ENCODE measurements around the gene CFAP161. TPM values are rescaled to one million over a fixed set of nuclear protein-coding genes. Genes with fewer than 3 reads are reported as not detected.

Gene CFAP161
- total and polyA plus RNA-seq, 12 donors = 0.10 to 0.50 (median 0.37) TPM; not detected in 8

DNA sequence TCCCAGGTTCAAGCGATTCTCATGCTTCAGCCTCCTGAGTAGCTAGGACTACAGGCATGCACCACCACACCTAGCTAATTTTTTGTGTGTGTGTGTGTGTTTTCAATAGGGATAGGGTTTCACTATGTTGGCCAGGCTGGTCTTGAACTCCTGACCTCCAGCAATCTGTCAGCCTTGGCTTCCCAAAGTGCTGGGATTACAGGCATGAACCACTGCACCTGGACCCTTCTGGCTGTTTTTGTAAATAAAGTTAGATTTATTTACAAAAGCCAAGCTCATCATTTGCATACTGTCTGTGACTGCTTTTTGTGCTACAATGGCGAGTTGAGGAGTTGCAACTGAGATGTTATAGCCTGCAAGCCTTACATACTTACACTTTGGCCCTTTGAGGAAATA is 34.1 kb downstream of the CFAP161 start:
- TF ChIP-seq, protein P1, sequence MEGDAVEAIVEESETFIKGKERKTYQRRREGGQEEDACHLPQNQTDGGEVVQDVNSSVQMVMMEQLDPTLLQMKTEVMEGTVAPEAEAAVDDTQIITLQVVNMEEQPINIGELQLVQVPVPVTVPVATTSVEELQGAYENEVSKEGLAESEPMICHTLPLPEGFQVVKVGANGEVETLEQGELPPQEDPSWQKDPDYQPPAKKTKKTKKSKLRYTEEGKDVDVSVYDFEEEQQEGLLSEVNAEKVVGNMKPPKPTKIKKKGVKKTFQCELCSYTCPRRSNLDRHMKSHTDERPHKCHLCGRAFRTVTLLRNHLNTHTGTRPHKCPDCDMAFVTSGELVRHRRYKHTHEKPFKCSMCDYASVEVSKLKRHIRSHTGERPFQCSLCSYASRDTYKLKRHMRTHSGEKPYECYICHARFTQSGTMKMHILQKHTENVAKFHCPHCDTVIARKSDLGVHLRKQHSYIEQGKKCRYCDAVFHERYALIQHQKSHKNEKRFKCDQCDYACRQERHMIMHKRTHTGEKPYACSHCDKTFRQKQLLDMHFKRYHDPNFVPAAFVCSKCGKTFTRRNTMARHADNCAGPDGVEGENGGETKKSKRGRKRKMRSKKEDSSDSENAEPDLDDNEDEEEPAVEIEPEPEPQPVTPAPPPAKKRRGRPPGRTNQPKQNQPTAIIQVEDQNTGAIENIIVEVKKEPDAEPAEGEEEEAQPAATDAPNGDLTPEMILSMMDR (IDR thresholded peaks at IDR 0.05) = no peak
- no peak for TF ChIP-seq POLR2A (IDR thresholded peaks at IDR 0.05)
- Histone ChIP-seq H3K9me3 (replicated peaks in 1 of 3) (no peaks in the 10 kb centered on the region), H3K4me1 (replicated peaks in 1 of 2) (no peaks in the 10 kb centered on the region), H3K4me3 (no peak overlapping the region), H3K27ac (no peak overlapping the region), H3K36me3 (replicated peaks in 1 of 2) (no peaks in the 10 kb centered on the region), H3K27me3 (no peaks in the 10 kb centered on the region)
- no peak for DNase-seq
- WGBS, 4 donors = 62 to 88% (median 76%) methylated on average over 2 of the region's 2 CpGs
- intact Hi-C loops (cut with DNase I) = no loop called here

DNA sequence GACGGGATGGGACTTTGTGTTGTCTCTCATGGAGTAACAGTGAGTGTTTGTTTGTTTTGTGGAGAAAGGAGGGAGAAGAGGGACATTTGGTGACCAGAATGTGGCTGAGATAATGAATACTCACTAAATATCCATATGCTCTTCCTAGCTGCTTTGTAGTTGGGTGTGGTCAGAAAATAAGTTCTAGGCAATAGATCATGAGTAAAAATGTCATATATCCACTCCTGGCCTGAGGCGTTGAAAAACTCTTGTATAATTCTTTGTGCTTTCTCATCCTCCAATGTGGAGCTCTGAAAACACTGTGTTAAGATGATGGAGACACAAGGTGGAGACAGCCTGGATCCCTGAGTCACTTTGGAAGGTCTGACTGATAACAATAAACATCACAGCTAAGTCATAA is 34.6 kb downstream of the CFAP161 start:
- DNase-seq = no peak

DNA sequence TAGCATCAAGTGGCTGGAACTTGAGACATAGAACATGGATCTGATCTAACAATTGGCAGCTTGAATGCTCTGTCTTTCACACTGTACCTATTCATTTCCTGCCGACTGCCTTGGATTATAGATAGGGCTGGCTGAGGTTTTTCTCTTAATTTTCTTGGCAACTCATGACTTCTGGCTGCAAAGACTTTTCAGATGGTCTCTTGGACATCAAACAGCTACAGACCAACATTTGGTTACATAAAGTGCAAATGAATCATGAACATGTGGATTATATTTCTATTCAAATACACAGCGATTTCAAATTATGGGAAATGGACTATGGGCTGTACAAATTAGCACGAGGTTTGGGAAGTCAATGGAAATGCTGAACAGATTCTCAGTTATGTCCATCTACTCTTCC is 36.4 kb downstream of the CFAP161 start:
- Histone ChIP-seq H3K9me3 (replicated peaks in 1 of 3) (no peaks in the 10 kb centered on the region), H3K36me3 (replicated peaks in 1 of 2) (no peaks in the 10 kb centered on the region), H3K27ac (no peak overlapping the region), H3K27me3 (no peaks in the 10 kb centered on the region), H3K4me3 (no peak overlapping the region), H3K4me1 (replicated peaks in 1 of 2) (no peaks in the 10 kb centered on the region)
- DNase-seq = no peak
- intact Hi-C loops (cut with DNase I) = no loop called here
- 46 to 65% (median 53%) methylated on average over 3 of the region's 3 CpGs for WGBS, 4 donors
- TF ChIP-seq POLR2A (IDR thresholded peaks at IDR 0.05) = no peak
- TF ChIP-seq, protein P1 (IDR thresholded peaks at IDR 0.05) = no peak

More for the DNA sequence above, 34.6 kb downstream of the CFAP161 start:
- WGBS, 4 donors = 71 to 86% (median 76%) methylated on average over 2 of the region's 2 CpGs
- Histone ChIP-seq H3K27me3 (no peaks in the 10 kb centered on the region), H3K4me1 (replicated peaks in 1 of 2) (no peaks in the 10 kb centered on the region), H3K36me3 (replicated peaks in 1 of 2) (no peaks in the 10 kb centered on the region), H3K27ac (no peak overlapping the region), H3K9me3 (replicated peaks in 1 of 3) (no peaks in the 10 kb centered on the region), H3K4me3 (no peak overlapping the region)
- intact Hi-C loops (cut with DNase I) = no loop called here
- TF ChIP-seq, protein P1 (IDR thresholded peaks at IDR 0.05) = no peak
- no peak for TF ChIP-seq POLR2A (IDR thresholded peaks at IDR 0.05)

DNA sequence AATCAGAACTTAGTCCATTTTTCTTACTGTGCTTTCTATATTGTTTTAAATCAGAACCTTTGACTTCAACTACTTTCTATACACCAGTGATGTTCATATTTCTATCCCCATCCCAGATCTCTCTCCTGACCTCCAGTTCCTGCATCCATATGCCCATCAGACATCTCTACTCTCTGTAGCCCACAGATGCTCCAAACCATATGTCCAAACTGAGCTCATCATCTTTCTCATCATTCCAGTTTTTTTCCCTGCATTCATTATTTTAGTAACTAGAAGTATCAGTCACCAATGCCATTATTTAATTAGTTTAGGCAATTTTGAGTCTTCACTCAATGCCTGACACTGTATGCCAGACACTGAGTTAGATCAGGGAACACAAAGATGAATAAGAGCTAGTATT is 37.2 kb downstream of the CFAP161 start:
- TF ChIP-seq POLR2A (IDR thresholded peaks at IDR 0.05) = no peak
- TF ChIP-seq, protein P1 (IDR thresholded peaks at IDR 0.05) = no peak
- Histone ChIP-seq H3K36me3 (replicated peaks in 1 of 2) (no peaks in the 10 kb centered on the region), H3K4me3 (no peak overlapping the region), H3K27me3 (no peaks in the 10 kb centered on the region), H3K27ac (no peak overlapping the region), H3K4me1 (replicated peaks in 1 of 2) (no peaks in the 10 kb centered on the region), H3K9me3 (replicated peaks in 1 of 3) (no peaks in the 10 kb centered on the region)
- intact Hi-C loops (cut with DNase I) = no loop called here
- DNase-seq = no peak
